Liver (tissue), 9 donors: Measurements from ENCODE around the gene NLGN1. TPM values are rescaled to one million over a fixed set of nuclear protein-coding genes. Genes with fewer than 3 reads are reported as not detected.

Source experiments
- DNase-seq: peaks from one replicate; pipeline ENCODE4 v3.0.0-alpha.2; 2017; ENCODE audit warnings: low spot score
- H3K27ac ChIP-seq, 2 donors: one replicate each; pipeline ENCODE4 v1.7.0; 2013; ENCODE audit warnings: inconsistent platforms in 2 of 2, low read length in 2 of 2, control low read depth in 1 of 2, low read depth in 1 of 2, mild to moderate bottlenecking in 1 of 2
- H3K27me3 ChIP-seq, 4 donors: one replicate each; pipeline versions ENCODE4 v1.6.1 to v1.7.0; 2013; ENCODE audit warnings: low read length in 3 of 4, inconsistent platforms in 1 of 4, mild to moderate bottlenecking in 1 of 4, moderate library complexity in 1 of 4; ENCODE audit not compliant: control insufficient read depth in 4 of 4, insufficient read depth in 4 of 4
- H3K36me3 ChIP-seq, 4 donors: one replicate each; pipeline versions ENCODE4 v1.6.1 to v1.7.0; 2013; ENCODE audit warnings: low read length in 3 of 4, mild to moderate bottlenecking in 3 of 4, low read depth in 1 of 4, moderate library complexity in 1 of 4; ENCODE audit not compliant: control insufficient read depth in 4 of 4, insufficient read depth in 3 of 4
- H3K4me1 ChIP-seq, 4 donors: one replicate each; pipeline versions ENCODE4 v1.6.1 to v1.7.0; 2013; ENCODE audit warnings: low read length in 3 of 4, mild to moderate bottlenecking in 3 of 4, moderate library complexity in 1 of 4; ENCODE audit not compliant: control insufficient read depth in 4 of 4, insufficient read depth in 4 of 4
- H3K4me3 ChIP-seq, 3 donors: one replicate each; pipeline versions ENCODE4 v1.6.1 to v1.7.0; 2013; ENCODE audit warnings: low read length in 3 of 3, control low read depth in 1 of 3, low read depth in 1 of 3, mild to moderate bottlenecking in 1 of 3
- H3K9ac ChIP-seq, 2 donors: one replicate each; pipeline ENCODE4 v1.7.0; 2013; ENCODE audit warnings: low read length in 2 of 2, mild to moderate bottlenecking in 2 of 2, moderate library complexity in 2 of 2, control low read depth in 1 of 2, low read depth in 1 of 2
- H3K9me3 ChIP-seq, 4 donors: one replicate each; pipeline versions ENCODE4 v1.6.1 to v1.7.0; 2013; ENCODE audit warnings: low read length in 3 of 4; ENCODE audit not compliant: control insufficient read depth in 4 of 4
- EGR1 ChIP-seq, 2 donors: IDR thresholded peaks; 2 replicates each; pipeline ENCODE4 v1.6.1; 2016 to 2018; ENCODE audit warnings: antibody characterized with exemption in 2 of 2, low read depth in 2 of 2
- FOXA1 ChIP-seq: IDR thresholded peaks from 2 replicates; pipeline ENCODE4 v1.6.1; 2016; ENCODE audit warnings: antibody characterized with exemption
- FOXA2 ChIP-seq: IDR thresholded peaks from 2 replicates; pipeline ENCODE4 v1.6.1; 2016; ENCODE audit warnings: antibody characterized with exemption
- GABPA ChIP-seq, 2 donors: IDR thresholded peaks in 1 of 2; conservative IDR thresholded peaks in 1 of 2; 2 replicates each; pipeline ENCODE4 v1.6.1; 2016; ENCODE audit warnings: antibody characterized with exemption in 2 of 2, mild to moderate bottlenecking in 1 of 2, moderate library complexity in 1 of 2
- HNF4A ChIP-seq, 2 donors: conservative IDR thresholded peaks; 2 replicates each; pipeline ENCODE4 v1.6.1; 2016; ENCODE audit warnings: antibody characterized with exemption in 2 of 2, mild to moderate bottlenecking in 2 of 2
- HNF4G ChIP-seq: IDR thresholded peaks from 2 replicates; pipeline ENCODE4 v1.6.1; 2016; ENCODE audit warnings: antibody characterized with exemption
- JUND ChIP-seq, 2 donors: IDR thresholded peaks; 2 replicates each; pipeline ENCODE4 v1.6.1; 2016; ENCODE audit warnings: antibody characterized with exemption in 2 of 2
- NR2F2 ChIP-seq: IDR thresholded peaks from 2 replicates; pipeline ENCODE4 v1.6.1; 2016; ENCODE audit warnings: antibody characterized with exemption
- RAD21 ChIP-seq, 2 donors: IDR thresholded peaks; 2 replicates each; pipeline ENCODE4 v1.6.1; 2016; ENCODE audit warnings: antibody characterized with exemption in 2 of 2, mild to moderate bottlenecking in 2 of 2
- RXRA ChIP-seq, 2 donors: IDR thresholded peaks; 2 replicates each; pipeline ENCODE4 v1.6.1; 2017 to 2018; ENCODE audit warnings: antibody characterized with exemption in 2 of 2, mild to moderate bottlenecking in 1 of 2
- SP1 ChIP-seq: IDR thresholded peaks from 2 replicates; pipeline ENCODE4 v1.6.1; 2018; ENCODE audit warnings: antibody characterized with exemption, mild to moderate bottlenecking
- TAF1 ChIP-seq: conservative IDR thresholded peaks from 2 replicates; pipeline ENCODE4 v1.6.1; 2016; ENCODE audit warnings: antibody characterized with exemption, mild to moderate bottlenecking
- YY1 ChIP-seq: IDR thresholded peaks from 2 replicates; pipeline ENCODE4 v1.6.1; 2016; ENCODE audit warnings: antibody characterized with exemption, mild to moderate bottlenecking
- WGBS: extraction: QIAGEN DNeasy Blood & Tissue Kit; methylation state at CpG from one replicate; pipeline ENCODE4 v1.1.7; 2013; 5-methylcytosine and 5-hydroxymethylcytosine counted together
- polyA plus RNA-seq, 2 donors: library from polyadenylated mRNA; stranded (reverse) in 1 of 2; unstranded in 1 of 2; fragments of 200-250 nt in 1 of 2; fragments of >200 nt in 1 of 2; fragmentation: Nextera tagmentation in 1 of 2; extraction: Ambion mirVana in 1 of 2; gene quantifications; one replicate each; pipeline versions ENCODE4 v1.2.1 to v1.2.3, GENCODE V29; 2013 to 2015
- total RNA-seq, 2 donors: library from RNA; depleted of rRNA; stranded (reverse); fragments of >200 nt; gene quantifications; one replicate each; pipeline ENCODE4 v1.2.3, GENCODE V29; 2014
- TF ChIP-seq, protein P1 (sequence below): IDR thresholded peaks from 2 replicates; pipeline ENCODE4 v1.6.1; 2016; ENCODE audit warnings: antibody characterized with exemption
- TF ChIP-seq, protein P2 (sequence below): IDR thresholded peaks from 2 replicates; pipeline ENCODE4 v1.6.1; 2016; ENCODE audit warnings: antibody characterized with exemption, mild to moderate bottlenecking
- TF ChIP-seq, protein P3 (sequence below): IDR thresholded peaks from 2 replicates; pipeline ENCODE4 v1.6.1; 2016; ENCODE audit warnings: antibody characterized with exemption
- TF ChIP-seq, protein P4 (sequence below): fragments of 150-350 bp; IDR thresholded peaks from 2 replicates; pipeline ENCODE4 v1.5.1; 2017; ENCODE audit warnings: improper control_type of control experiment, low read depth, low read length; ENCODE audit not compliant: missing input control
- donor health status: healthy.
- donor health status: healthy.
- donor health status: healthy.
- donor health status: healthy.
- donor health status: healthy.

The NLGN1 gene
- total and polyA plus RNA-seq, 4 donors: 0.02 to 0.67 (median 0.37) TPM; not detected in 1

DNA sequence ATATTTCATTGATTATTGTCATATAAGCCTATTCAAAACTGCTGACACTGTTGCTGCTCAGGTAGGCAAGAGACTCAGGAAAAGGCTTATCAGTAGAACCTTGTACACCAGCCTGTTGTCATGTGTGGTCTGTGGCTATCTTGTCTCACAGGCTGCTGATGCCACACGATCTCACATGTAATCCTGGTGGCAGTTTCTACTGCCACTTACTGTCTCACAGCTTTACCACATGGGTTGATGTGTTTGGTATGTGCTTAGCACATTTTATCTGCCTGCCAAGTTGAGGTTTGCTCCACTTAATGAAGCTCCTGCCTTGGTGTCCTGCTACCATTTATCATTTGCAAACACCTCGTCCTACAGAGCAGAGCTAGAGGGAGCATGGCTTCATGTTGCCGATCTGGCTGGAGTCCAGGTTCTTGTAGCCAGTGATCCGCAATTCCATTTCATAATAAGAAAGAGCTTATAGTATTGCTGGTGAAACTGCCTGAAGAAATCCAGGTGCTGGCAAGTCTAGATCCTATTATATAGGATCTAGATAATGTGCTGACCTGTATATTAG, 637.9 kb downstream of the NLGN1 start:
- H3K27me3 ChIP-seq: peaks cover 0 to 3% (median 0%) of the 10 kb centered on the region in 4 donors
- DNase-seq: no peak
- H3K36me3 ChIP-seq: no peaks in the 10 kb centered on the region
- H3K9ac ChIP-seq: no peak overlapping the region
- TF ChIP-seq HNF4G (no peak), RXRA (IDR thresholded peaks at IDR 0.05) (no peak), GABPA (IDR thresholded peaks at IDR 0.05 in 1 of 2, conservative IDR thresholded peaks at IDR 0.05 in 1 of 2) (no peak), HNF4A (conservative IDR thresholded peaks at IDR 0.05) (no peak), TAF1 (no peak), EGR1 (IDR thresholded peaks at IDR 0.05; ENCODE audit: low read depth in 2 of 2) (no peak), YY1 (no peak), SP1 (no peak), RAD21 (IDR thresholded peaks at IDR 0.05) (no peak), NR2F2 (no peak), JUND (IDR thresholded peaks at IDR 0.05) (no peak)
- TF ChIP-seq, protein P1, sequence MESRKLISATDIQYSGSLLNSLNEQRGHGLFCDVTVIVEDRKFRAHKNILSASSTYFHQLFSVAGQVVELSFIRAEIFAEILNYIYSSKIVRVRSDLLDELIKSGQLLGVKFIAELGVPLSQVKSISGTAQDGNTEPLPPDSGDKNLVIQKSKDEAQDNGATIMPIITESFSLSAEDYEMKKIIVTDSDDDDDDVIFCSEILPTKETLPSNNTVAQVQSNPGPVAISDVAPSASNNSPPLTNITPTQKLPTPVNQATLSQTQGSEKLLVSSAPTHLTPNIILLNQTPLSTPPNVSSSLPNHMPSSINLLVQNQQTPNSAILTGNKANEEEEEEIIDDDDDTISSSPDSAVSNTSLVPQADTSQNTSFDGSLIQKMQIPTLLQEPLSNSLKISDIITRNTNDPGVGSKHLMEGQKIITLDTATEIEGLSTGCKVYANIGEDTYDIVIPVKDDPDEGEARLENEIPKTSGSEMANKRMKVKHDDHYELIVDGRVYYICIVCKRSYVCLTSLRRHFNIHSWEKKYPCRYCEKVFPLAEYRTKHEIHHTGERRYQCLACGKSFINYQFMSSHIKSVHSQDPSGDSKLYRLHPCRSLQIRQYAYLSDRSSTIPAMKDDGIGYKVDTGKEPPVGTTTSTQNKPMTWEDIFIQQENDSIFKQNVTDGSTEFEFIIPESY: no peak
- TF ChIP-seq, protein P2, sequence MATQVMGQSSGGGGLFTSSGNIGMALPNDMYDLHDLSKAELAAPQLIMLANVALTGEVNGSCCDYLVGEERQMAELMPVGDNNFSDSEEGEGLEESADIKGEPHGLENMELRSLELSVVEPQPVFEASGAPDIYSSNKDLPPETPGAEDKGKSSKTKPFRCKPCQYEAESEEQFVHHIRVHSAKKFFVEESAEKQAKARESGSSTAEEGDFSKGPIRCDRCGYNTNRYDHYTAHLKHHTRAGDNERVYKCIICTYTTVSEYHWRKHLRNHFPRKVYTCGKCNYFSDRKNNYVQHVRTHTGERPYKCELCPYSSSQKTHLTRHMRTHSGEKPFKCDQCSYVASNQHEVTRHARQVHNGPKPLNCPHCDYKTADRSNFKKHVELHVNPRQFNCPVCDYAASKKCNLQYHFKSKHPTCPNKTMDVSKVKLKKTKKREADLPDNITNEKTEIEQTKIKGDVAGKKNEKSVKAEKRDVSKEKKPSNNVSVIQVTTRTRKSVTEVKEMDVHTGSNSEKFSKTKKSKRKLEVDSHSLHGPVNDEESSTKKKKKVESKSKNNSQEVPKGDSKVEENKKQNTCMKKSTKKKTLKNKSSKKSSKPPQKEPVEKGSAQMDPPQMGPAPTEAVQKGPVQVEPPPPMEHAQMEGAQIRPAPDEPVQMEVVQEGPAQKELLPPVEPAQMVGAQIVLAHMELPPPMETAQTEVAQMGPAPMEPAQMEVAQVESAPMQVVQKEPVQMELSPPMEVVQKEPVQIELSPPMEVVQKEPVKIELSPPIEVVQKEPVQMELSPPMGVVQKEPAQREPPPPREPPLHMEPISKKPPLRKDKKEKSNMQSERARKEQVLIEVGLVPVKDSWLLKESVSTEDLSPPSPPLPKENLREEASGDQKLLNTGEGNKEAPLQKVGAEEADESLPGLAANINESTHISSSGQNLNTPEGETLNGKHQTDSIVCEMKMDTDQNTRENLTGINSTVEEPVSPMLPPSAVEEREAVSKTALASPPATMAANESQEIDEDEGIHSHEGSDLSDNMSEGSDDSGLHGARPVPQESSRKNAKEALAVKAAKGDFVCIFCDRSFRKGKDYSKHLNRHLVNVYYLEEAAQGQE: no peak
- TF ChIP-seq, protein P3, sequence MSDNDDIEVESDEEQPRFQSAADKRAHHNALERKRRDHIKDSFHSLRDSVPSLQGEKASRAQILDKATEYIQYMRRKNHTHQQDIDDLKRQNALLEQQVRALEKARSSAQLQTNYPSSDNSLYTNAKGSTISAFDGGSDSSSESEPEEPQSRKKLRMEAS: no peak
- TF ChIP-seq, protein P4, sequence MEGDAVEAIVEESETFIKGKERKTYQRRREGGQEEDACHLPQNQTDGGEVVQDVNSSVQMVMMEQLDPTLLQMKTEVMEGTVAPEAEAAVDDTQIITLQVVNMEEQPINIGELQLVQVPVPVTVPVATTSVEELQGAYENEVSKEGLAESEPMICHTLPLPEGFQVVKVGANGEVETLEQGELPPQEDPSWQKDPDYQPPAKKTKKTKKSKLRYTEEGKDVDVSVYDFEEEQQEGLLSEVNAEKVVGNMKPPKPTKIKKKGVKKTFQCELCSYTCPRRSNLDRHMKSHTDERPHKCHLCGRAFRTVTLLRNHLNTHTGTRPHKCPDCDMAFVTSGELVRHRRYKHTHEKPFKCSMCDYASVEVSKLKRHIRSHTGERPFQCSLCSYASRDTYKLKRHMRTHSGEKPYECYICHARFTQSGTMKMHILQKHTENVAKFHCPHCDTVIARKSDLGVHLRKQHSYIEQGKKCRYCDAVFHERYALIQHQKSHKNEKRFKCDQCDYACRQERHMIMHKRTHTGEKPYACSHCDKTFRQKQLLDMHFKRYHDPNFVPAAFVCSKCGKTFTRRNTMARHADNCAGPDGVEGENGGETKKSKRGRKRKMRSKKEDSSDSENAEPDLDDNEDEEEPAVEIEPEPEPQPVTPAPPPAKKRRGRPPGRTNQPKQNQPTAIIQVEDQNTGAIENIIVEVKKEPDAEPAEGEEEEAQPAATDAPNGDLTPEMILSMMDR: no peak
- H3K4me3 ChIP-seq: no peak overlapping the region
- no peaks in the 10 kb centered on the region for H3K4me1 ChIP-seq
- peaks cover 0 to 1% (median 0%) of the 10 kb centered on the region in 4 donors for H3K9me3 ChIP-seq
- no peak overlapping the region for H3K27ac ChIP-seq
- WGBS: 40% methylated on average over 4 of the region's 4 CpGs

DNA sequence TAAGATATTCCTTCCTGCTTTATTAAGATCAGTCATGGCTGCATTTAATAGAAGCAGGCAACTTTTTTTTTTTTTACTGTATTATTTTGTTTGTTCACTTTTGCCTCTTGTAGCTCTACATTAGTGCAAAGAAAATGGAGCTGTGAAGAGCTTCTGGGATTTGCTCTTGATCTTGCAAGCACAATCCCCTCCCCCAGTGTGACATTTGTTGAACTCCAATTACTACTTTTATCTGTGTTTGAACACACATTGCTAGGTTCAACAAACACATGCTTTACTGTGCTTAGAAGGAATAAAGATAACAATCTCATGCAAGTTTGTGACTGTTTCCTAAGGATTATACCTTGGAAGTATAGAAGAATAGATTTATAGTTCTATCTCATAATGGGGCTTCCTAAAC, 648.8 kb downstream of the NLGN1 start:
- H3K4me3 ChIP-seq: no peak overlapping the region
- no peaks in the 10 kb centered on the region for H3K36me3 ChIP-seq
- H3K9me3 ChIP-seq: peaks cover 0 to 2% (median 0%) of the 10 kb centered on the region in 4 donors
- no peak for DNase-seq
- no peak for TF ChIP-seq FOXA2
- TF ChIP-seq HNF4A (conservative IDR thresholded peaks at IDR 0.05): no peak
- no peak for TF ChIP-seq YY1
- no peak for TF ChIP-seq FOXA1
- TF ChIP-seq, protein P1: no peak
- TF ChIP-seq HNF4G: no peak
- TF ChIP-seq JUND (IDR thresholded peaks at IDR 0.05): no peak
- no peak for TF ChIP-seq SP1
- TF ChIP-seq RAD21 (IDR thresholded peaks at IDR 0.05): no peak
- TF ChIP-seq, protein P3: no peak
- TF ChIP-seq, protein P2: no peak
- no peak for TF ChIP-seq GABPA (IDR thresholded peaks at IDR 0.05 in 1 of 2, conservative IDR thresholded peaks at IDR 0.05 in 1 of 2)
- TF ChIP-seq EGR1 (IDR thresholded peaks at IDR 0.05; ENCODE audit: low read depth in 2 of 2): no peak
- TF ChIP-seq NR2F2: no peak
- no peak for TF ChIP-seq TAF1
- no peak overlapping the region for H3K9ac ChIP-seq
- H3K4me1 ChIP-seq: no peaks in the 10 kb centered on the region
- H3K27me3 ChIP-seq: no peaks in the 10 kb centered on the region
- H3K27ac ChIP-seq: no peak overlapping the region
